Lower leg skin (tissue), 3 donors: ENCODE data around the gene EIF2S3.

Source experiments
- CTCF ChIP-seq, 3 donors: fragments of 450-650 bp; IDR thresholded peaks; one replicate each; pipeline ENCODE4 v1.5.1; 2016; ENCODE audit warnings: antibody characterized with exemption in 3 of 3, mild to moderate bottlenecking in 3 of 3, moderate library complexity in 2 of 3
- POLR2A ChIP-seq, 2 donors: fragments of 450-650 bp; IDR thresholded peaks; one replicate each; pipeline ENCODE4 v1.6.1; 2016 to 2017; ENCODE audit warnings: antibody characterized with exemption in 2 of 2, mild to moderate bottlenecking in 1 of 2, moderate library complexity in 1 of 2

DNA sequence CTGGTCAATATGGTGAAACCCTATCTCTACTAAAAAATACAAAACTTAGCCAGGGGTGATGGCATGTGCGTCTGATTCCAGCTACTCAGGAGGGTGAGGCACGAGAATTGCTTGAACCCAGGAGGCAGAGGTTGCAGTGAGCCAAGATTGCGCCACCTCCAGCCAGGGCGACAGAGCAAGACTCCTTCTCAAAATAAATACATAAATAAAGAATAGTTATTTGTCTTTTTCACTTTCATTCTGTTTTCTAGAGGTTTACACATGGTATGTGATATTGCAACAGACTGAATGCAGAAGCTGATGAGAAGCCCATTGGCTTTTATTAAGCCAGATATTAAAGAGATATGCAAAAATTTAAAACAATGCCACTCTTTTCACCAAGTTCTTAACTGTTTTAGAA, 35.9 kb upstream of the EIF2S3 start:
- no peak for TF ChIP-seq CTCF (IDR thresholded peaks at IDR 0.05)
- no peak for TF ChIP-seq POLR2A (IDR thresholded peaks at IDR 0.05)
